K562 (cell line): Measurements from ENCODE around the gene PARP1. TPM values are rescaled to one million over a fixed set of nuclear protein-coding genes. Genes with fewer than 3 reads are reported as not detected.

Experiments used
- ATAC-seq: fragments of 200-7000 bp; cut with Tn5 transposase; 3 replicates; pipeline ENCODE4 v1.9.1; 2020; ENCODE audit warnings: moderate library complexity
- BruUV-seq: library from RNA; stranded (reverse); fragments of 400-500 nt; replicated peaks from 2 replicates; lab custom pipeline; 2021; lab: Mats Ljungman, UMichigan
- CTCF ChIA-PET: fragments of 300-600 bp; formaldehyde crosslinking; extraction: SDS; loops from one replicate; lab custom pipeline; 2021; ENCODE audit warnings: low intra/inter-chr PET ratio; lab: Yijun Ruan, JAX
- POLR2A ChIA-PET: fragments of 300-600, 350-650 bp; sonication (Branson Sonifier 250); formaldehyde crosslinking; extraction: SDS; loops from one replicate; lab custom pipeline; 2021; ENCODE audit warnings: antibody characterized with exemption, inconsistent platforms; lab: Yijun Ruan, JAX
- DNase-seq, 4 experiments: peaks; one replicate each; pipeline versions ENCODE4 v3.0.0 to v3.0.0-alpha.2; 2011 to 2018; ENCODE audit warnings: low spot score in 3 of 4, mixed read lengths in 3 of 4; ENCODE audit errors: extremely low read depth in 1 of 4
- FAIRE-seq: peaks from 2 replicates; lab custom pipeline; 2011; peaks lifted over from hg19 to GRCh38; lab: Jason Lieb, UNC
- H2AFZ ChIP-seq: 2 replicates; pipeline ENCODE4 v1.6.0; 2011; ENCODE audit warnings: low read depth, low read length, control low read depth, inconsistent platforms
- H3K27ac ChIP-seq: fragments of 200-600 bp; 3 replicates; pipeline ENCODE4 v1.8.0; 2011; ENCODE audit warnings: low read depth, mild to moderate bottlenecking, control low read depth, inconsistent platforms, low read length, moderate library complexity, mixed read lengths; ENCODE audit errors: extremely low read depth
- H3K27me3 ChIP-seq, 2 experiments: fragments of 300-600 bp in 1 of 2; 2 replicates in 1 of 2; 3 replicates in 1 of 2; pipeline versions ENCODE4 v1.6.0 to v1.8.0; 2011; ENCODE audit warnings: inconsistent platforms in 2 of 2, low read length in 2 of 2, mild to moderate bottlenecking in 1 of 2, mixed read lengths in 1 of 2, moderate library complexity in 1 of 2; ENCODE audit not compliant: control insufficient read depth in 2 of 2, insufficient read depth in 2 of 2
- H3K36me3 ChIP-seq: fragments of 300-600 bp; 3 replicates; pipeline ENCODE4 v1.8.0; 2011; ENCODE audit warnings: mild to moderate bottlenecking, low read length, inconsistent platforms; ENCODE audit not compliant: control insufficient read depth, insufficient read depth
- H3K4me1 ChIP-seq, 2 experiments: fragments of 200-600 bp in 1 of 2; replicated peaks in 1 of 2; 2 replicates in 1 of 2; 3 replicates in 1 of 2; pipeline versions ENCODE4 v1.5.1 to v1.8.0; 2011; ENCODE audit warnings: inconsistent platforms in 2 of 2, low read length in 2 of 2, mild to moderate bottlenecking in 1 of 2, mixed read lengths in 1 of 2, moderate library complexity in 1 of 2; ENCODE audit not compliant: control insufficient read depth in 2 of 2, insufficient read depth in 2 of 2
- H3K4me2 ChIP-seq: 2 replicates; pipeline ENCODE4 v1.6.1; 2011; ENCODE audit warnings: low read length, control low read depth, inconsistent platforms, mixed read lengths; ENCODE audit not compliant: insufficient read depth
- H3K4me3 ChIP-seq: fragments of 200-600 bp; sonication (generic), shearing (Covaris generic); 2 replicates; pipeline ENCODE4 v1.5.1; 2016; ENCODE audit warnings: control low read depth, inconsistent platforms
- H3K79me2 ChIP-seq: fragments of 200-600 bp; 3 replicates; pipeline ENCODE4 v1.8.0; 2011; ENCODE audit warnings: low read length, inconsistent platforms; ENCODE audit not compliant: control insufficient read depth, insufficient read depth
- H3K9ac ChIP-seq, 2 experiments: 2 replicates each; pipeline versions ENCODE4 v1.6.0 to v1.6.1; 2011; ENCODE audit warnings: low read depth in 2 of 2, low read length in 2 of 2, control low read depth in 1 of 2, inconsistent platforms in 1 of 2, mild to moderate bottlenecking in 1 of 2, mixed read lengths in 1 of 2; ENCODE audit not compliant: insufficient read depth in 1 of 2
- H3K9me1 ChIP-seq: one replicate; pipeline ENCODE4 v1.6.0; 2011; ENCODE audit warnings: inconsistent platforms, mild to moderate bottlenecking, low read length, moderate library complexity; ENCODE audit not compliant: control insufficient read depth, insufficient read depth
- H3K9me3 ChIP-seq: replicated peaks from 2 replicates; pipeline ENCODE4 v1.5.1; 2011; ENCODE audit warnings: low read depth, low read length, inconsistent platforms; ENCODE audit not compliant: control insufficient read depth, insufficient read depth
- H4K20me1 ChIP-seq: replicated peaks from 2 replicates; pipeline ENCODE4 v1.6.1; 2011; ENCODE audit warnings: low read length, inconsistent platforms, mixed read lengths; ENCODE audit not compliant: control insufficient read depth, insufficient read depth
- ARNT ChIP-seq, 2 experiments: fragments of 450-650 bp; IDR thresholded peaks; 2 replicates each; pipeline ENCODE4 v1.6.1; 2016; ENCODE audit warnings: mild to moderate bottlenecking in 1 of 2
- CHCHD3 ChIP-seq: fragments of 250-450 bp; sonication (Bioruptor Pico); IDR thresholded peaks from 2 replicates; pipeline ENCODE4 v2.1.2; 2022; ENCODE audit warnings: mild to moderate bottlenecking
- FOXK2 ChIP-seq, 2 experiments: fragments of 450-650 bp; IDR thresholded peaks in 1 of 2; conservative IDR thresholded peaks in 1 of 2; 2 replicates each; pipeline ENCODE4 v1.6.1; 2016; ENCODE audit warnings: low read depth in 2 of 2, mild to moderate bottlenecking in 1 of 2
- KHSRP ChIP-seq: fragments of 450-650 bp; IDR thresholded peaks from 2 replicates; pipeline ENCODE4 v1.6.1; 2017
- ZNF551 ChIP-seq: fragments of 250-450 bp; sonication (Bioruptor Pico); IDR thresholded peaks from 2 replicates; pipeline ENCODE4 v1.5.0; 2021; ENCODE audit warnings: mild to moderate bottlenecking, moderate library complexity
- WGBS: fragments of 100-300 bp; shearing (Covaris generic); methylation state at CpG from one replicate; pipeline ENCODE4 v1.1.6; 2016; ENCODE audit warnings: low coverage, mixed read lengths; ENCODE audit not compliant: insufficient coverage; ENCODE audit errors: missing lambda C conversion rate; 5-methylcytosine and 5-hydroxymethylcytosine counted together
- in situ Hi-C: fragments of 300-500 bp; cut with MboI; formaldehyde crosslinking; loops from 4 replicates; pipeline ENCODE4 v1.15.0; 2018; ENCODE audit warnings: inconsistent platforms, mixed read lengths
- intact Hi-C: fragments of 100-400 bp; cut with micrococcal nuclease; formaldehyde crosslinking; loops from 2 replicates; pipeline ENCODE4 v1.14.2; 2022
- polyA plus RNA-seq, 8 experiments: library from polyadenylated mRNA; depleted of rRNA in 4 of 8; stranded (reverse) in 5 of 8; unstranded in 3 of 8; fragments of >200 nt; fragmentation: Nextera tagmentation in 2 of 8; fragmentation: Illumina TruSeq in 1 of 8; extraction: Ambion mirVana in 2 of 8; extraction: Trizol in 1 of 8; gene quantifications; 2 replicates each; pipeline versions ENCODE4 v1.2.1 to v1.2.3, GENCODE V29; 2011 to 2014; ENCODE audit warnings: inconsistent platforms in 1 of 8, missing spikeins in 1 of 8
- total RNA-seq, 7 experiments: library from RNA; depleted of rRNA in 6 of 7; stranded (reverse); fragments of >200 nt in 6 of 7; fragmentation: Illumina TruSeq in 2 of 7; extraction: Trizol in 2 of 7; gene quantifications; 2 replicates each; pipeline versions ENCODE4 v1.2.1 to v1.2.3, GENCODE V29; 2011 to 2021; ENCODE audit warnings: low replicate concordance in 1 of 7
- TF ChIP-seq, protein P1 (sequence below), 2 experiments: fragments of 450-650 bp in 1 of 2; sonication (generic) in 1 of 2; formaldehyde crosslinking in 1 of 2; IDR thresholded peaks; 2 replicates each; pipeline versions ENCODE4 v1.7.1 to v1.9.0; 2016 to 2022; ENCODE audit warnings: inconsistent platforms in 1 of 2, mild to moderate bottlenecking in 1 of 2, missing genetic modification reagents in 1 of 2
- TF ChIP-seq, protein P2 (sequence below), 3 experiments: IDR thresholded peaks in 2 of 3; conservative IDR thresholded peaks in 1 of 3; 2 replicates each; pipeline ENCODE4 v1.5.1; 2011 to 2012; ENCODE audit warnings: low read length in 3 of 3, mild to moderate bottlenecking in 3 of 3, control low read depth in 2 of 3, improper control_type of control experiment in 1 of 3, inconsistent platforms in 1 of 3, low read depth in 1 of 3, mixed read lengths in 1 of 3, moderate library complexity in 1 of 3; ENCODE audit not compliant: insufficient read depth in 2 of 3
- TF ChIP-seq, protein P3 (sequence below): sonication (generic); formaldehyde crosslinking; IDR thresholded peaks from 2 replicates; pipeline ENCODE4 v1.9.0; 2022; ENCODE audit warnings: mild to moderate bottlenecking, missing genetic modification reagents

The PARP1 gene
- total and polyA plus RNA-seq, 9 of the 15 experiments (the other 6 are each of a cell fraction or from before 2014, with no cell fraction given) = 121 to 306 (median 250) TPM

DNA sequence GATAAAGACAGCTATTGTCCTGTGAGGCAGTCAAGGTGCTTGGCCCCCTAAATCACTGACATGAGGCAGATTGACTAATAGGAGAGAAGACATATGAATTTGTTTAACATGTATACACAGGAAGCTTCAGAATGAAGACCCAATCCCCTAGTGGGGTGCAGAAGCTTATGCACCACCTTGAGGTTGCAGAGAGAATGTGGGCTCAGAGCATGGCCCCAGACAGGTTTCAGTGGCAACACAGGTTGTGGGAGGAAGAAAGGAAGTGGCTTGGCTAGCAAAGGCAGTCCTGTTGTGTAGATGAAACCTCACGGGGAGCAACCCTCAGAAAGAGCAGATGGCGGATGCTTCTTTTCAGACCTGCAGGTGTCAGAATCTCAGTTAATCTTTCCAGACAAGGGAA is 37.0 kb upstream of the PARP1 start:
- H3K4me3 ChIP-seq = no peak overlapping the region
- POLR2A ChIA-PET = interaction anchor here (0.6 to 1.4 kb wide), 5 partner anchors 13 to 268 kb away, joined by 3 to 6 read pairs (median 3); partner anchors contain the start of gene LIN9
- no peaks in the 10 kb centered on the region for H4K20me1 ChIP-seq
- TF ChIP-seq, protein P1, sequence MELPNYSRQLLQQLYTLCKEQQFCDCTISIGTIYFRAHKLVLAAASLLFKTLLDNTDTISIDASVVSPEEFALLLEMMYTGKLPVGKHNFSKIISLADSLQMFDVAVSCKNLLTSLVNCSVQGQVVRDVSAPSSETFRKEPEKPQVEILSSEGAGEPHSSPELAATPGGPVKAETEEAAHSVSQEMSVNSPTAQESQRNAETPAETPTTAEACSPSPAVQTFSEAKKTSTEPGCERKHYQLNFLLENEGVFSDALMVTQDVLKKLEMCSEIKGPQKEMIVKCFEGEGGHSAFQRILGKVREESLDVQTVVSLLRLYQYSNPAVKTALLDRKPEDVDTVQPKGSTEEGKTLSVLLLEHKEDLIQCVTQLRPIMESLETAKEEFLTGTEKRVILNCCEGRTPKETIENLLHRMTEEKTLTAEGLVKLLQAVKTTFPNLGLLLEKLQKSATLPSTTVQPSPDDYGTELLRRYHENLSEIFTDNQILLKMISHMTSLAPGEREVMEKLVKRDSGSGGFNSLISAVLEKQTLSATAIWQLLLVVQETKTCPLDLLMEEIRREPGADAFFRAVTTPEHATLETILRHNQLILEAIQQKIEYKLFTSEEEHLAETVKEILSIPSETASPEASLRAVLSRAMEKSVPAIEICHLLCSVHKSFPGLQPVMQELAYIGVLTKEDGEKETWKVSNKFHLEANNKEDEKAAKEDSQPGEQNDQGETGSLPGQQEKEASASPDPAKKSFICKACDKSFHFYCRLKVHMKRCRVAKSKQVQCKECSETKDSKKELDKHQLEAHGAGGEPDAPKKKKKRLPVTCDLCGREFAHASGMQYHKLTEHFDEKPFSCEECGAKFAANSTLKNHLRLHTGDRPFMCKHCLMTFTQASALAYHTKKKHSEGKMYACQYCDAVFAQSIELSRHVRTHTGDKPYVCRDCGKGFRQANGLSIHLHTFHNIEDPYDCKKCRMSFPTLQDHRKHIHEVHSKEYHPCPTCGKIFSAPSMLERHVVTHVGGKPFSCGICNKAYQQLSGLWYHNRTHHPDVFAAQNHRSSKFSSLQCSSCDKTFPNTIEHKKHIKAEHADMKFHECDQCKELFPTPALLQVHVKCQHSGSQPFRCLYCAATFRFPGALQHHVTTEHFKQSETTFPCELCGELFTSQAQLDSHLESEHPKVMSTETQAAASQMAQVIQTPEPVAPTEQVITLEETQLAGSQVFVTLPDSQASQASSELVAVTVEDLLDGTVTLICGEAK (IDR thresholded peaks at IDR 0.05) = no peak
- TF ChIP-seq, protein P1 (CRISPR knock-in tag; IDR thresholded peaks at IDR 0.05) = no peak
- no peak for TF ChIP-seq KHSRP
- no peak for TF ChIP-seq CHCHD3 (CRISPR knock-in tag)
- TF ChIP-seq, protein P2, sequence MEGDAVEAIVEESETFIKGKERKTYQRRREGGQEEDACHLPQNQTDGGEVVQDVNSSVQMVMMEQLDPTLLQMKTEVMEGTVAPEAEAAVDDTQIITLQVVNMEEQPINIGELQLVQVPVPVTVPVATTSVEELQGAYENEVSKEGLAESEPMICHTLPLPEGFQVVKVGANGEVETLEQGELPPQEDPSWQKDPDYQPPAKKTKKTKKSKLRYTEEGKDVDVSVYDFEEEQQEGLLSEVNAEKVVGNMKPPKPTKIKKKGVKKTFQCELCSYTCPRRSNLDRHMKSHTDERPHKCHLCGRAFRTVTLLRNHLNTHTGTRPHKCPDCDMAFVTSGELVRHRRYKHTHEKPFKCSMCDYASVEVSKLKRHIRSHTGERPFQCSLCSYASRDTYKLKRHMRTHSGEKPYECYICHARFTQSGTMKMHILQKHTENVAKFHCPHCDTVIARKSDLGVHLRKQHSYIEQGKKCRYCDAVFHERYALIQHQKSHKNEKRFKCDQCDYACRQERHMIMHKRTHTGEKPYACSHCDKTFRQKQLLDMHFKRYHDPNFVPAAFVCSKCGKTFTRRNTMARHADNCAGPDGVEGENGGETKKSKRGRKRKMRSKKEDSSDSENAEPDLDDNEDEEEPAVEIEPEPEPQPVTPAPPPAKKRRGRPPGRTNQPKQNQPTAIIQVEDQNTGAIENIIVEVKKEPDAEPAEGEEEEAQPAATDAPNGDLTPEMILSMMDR (IDR thresholded peaks at IDR 0.05 in 2 of 3, conservative IDR thresholded peaks at IDR 0.05 in 1 of 3; ENCODE audit: insufficient read depth in 2 of 3, low read depth in 1 of 3, low read length in 3 of 3) = peak in 1 of 3 experiments; percentile 13; a peak in 1 of 6 replicates
- TF ChIP-seq ZNF551 (CRISPR knock-in tag) = no peak
- TF ChIP-seq, protein P3, sequence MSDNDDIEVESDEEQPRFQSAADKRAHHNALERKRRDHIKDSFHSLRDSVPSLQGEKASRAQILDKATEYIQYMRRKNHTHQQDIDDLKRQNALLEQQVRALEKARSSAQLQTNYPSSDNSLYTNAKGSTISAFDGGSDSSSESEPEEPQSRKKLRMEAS (CRISPR knock-in tag) = no peak
- no peak for TF ChIP-seq ARNT (IDR thresholded peaks at IDR 0.05)
- no peak for TF ChIP-seq FOXK2 (conservative IDR thresholded peaks at IDR 0.05 in 1 of 2, IDR thresholded peaks at IDR 0.05 in 1 of 2; ENCODE audit: low read depth in 2 of 2)
- no TSS peak for BruUV-seq
- H3K79me2 ChIP-seq = no peaks in the 10 kb centered on the region
- DNase-seq (no peak), ATAC-seq (peak; percentile 68), FAIRE-seq (no peak)
- H3K27ac ChIP-seq = no peak overlapping the region
- no peaks in the 10 kb centered on the region for H3K9me3 ChIP-seq
- intact Hi-C loops (no loop called here), in situ Hi-C loops (no loop called here)
- 0% methylated on average over 2 of the region's 2 CpGs for WGBS
- H3K4me1 ChIP-seq = no peaks in the 10 kb centered on the region; a peak in 1 of 5 replicates
- H3K9ac ChIP-seq = no peak overlapping the region
- H3K36me3 ChIP-seq = no peaks in the 10 kb centered on the region
- no peaks in the 10 kb centered on the region for H3K9me1 ChIP-seq
- peaks cover 32 to 39% of the 10 kb centered on the region in 2 experiments for H3K27me3 ChIP-seq
- CTCF ChIA-PET = no interaction called here
- H3K4me2 ChIP-seq = no peak overlapping the region
- no peak overlapping the region for H2AFZ ChIP-seq
